ENCODE measurements around the gene OTULIN.

OTULIN gene

DNA sequence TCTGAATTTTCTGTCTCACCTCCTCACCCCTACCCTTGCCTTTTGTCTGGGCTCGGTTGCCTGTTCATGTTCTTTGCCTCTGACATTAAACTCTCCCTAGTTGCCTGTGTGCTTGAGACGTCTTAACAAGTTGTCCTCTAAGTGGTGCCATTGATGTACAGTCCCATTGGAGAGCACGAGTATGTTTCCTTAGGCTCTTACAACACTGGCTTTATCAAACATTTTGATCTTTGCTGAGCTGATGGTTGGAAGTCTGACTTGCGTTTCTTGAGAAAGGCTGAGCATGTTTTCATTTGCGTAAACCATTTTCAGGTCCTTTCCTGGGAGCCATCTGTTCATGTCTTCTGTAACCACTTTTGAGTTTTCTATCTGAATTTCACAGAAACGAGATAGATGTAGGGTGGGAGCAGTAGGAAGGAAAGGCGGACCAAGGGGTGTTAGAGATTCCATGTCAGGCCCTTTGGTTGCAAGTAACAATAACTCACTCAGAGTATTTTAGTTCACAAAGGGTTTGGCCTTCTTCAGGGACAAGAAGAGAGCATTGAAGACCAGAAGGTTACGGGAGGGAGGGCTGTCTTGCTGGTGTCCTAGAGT lies 35.4 kb downstream of the OTULIN start:
- peak; percentile 21 for DNase-seq

DNA sequence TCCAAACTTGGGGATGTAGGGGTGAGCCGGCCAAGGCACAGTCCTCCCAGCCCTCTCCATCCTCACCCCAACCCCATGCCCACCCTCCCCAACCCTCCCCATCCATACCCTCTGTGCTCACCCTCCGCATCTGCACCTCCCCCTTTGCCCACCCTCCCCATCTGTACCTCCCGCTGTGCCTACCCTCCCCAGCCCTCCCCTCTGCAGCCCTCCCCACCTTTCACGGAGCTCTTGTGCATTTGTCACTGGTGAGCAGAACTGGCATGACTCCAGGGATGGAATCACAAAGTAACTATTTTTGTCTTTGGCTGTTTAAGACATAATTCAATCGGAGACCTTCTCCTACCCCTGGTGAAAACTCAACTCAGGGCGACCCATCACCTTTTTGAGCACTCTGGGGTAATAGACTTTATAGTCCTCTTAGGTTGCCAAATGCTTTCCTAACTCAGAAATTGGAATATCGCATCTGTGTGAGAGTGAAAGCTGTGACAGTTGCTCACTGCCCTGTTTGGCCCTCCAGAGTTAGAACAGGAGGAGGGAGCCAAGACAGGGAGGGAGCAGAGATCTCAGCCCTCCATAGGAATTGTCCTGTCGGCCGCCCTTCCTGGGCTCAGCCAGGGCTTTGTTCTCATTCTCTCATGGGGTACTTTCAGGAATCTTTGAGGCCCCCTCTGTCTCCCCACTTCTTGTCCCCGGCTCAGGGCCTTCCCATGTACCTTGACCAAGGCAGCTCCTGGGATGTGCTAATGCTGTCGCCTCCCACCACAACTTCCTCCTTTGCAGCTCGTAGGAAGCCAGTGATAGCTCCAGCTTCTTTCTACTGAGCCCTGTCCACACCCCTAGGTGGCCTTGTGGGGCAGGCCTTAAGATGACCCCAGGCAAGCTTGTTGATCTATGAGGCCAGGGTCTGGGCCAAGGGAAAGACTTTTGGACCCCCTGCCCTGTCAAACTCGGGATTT lies 36.2 kb downstream of the OTULIN start:
- no peak for DNase-seq

DNA sequence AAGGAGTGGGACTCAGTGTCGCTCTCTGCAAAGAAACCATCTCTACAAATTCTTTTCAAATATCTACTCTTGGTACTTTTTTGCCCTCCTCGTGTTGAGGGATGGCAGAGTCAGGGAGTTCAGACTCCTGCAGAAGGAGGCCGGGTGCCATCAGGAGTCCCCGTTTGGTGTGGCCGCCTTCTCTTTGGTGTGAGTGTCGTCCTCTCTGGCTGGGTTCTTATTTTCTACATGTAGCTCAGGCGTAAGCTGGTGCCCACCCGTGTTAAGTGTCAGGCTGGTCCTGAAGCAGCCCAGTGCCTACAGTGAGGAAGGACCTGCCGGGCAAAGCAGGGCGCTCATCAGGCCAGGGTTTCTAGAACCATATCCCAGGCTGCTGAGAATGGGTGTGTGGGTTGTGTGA lies 37.0 kb downstream of the OTULIN start:
- DNase-seq, result no peak

DNA sequence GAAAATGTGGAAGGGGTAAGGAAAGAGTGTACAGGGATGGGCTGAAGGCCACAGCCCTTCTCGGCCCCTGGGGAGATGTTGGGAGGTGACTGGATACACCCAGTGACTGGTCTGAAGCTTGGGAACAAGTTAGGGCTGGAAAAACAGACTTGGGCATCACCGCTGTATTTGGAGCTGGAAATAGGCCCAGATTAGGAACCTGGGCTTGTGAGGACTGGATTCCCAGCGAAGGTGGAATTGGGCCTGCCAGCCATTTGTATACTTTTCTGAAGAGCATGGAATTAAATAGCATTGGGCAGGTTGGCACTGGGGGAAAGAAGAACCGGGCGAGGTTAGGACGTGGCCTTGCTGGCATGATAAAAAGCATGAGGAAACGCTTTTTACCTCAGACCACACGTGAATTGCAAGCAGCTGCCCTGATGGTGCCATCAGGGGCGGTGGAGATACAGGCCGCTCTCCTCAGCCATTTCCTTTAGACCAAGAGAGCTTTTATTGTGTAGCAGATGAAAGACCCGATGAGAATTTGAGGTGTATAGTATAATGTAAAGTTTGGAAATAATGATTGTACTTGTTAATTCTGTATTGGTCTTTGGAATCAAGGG lies 37.8 kb downstream of the OTULIN start:
- no peak for DNase-seq

DNA sequence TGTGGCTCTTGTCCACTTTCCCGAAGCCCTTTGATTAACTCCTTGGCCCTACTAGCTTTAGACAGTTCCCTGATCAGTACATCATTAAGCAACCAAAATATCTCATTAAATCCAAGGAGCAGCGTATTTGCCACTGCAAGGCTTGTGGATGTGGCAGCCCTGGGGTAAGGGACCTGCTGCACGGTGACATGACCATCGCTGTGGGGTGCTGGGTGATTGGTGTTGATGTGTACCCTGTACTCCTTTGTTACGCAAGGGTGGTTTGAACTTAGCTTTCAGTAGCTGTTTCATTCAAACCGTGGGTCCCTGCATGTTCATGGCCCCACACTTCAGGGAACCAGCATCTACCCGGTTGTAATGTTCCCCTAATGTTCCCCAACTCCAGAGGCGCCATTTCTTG lies 41.0 kb downstream of the OTULIN start:
- no peak for DNase-seq

DNA sequence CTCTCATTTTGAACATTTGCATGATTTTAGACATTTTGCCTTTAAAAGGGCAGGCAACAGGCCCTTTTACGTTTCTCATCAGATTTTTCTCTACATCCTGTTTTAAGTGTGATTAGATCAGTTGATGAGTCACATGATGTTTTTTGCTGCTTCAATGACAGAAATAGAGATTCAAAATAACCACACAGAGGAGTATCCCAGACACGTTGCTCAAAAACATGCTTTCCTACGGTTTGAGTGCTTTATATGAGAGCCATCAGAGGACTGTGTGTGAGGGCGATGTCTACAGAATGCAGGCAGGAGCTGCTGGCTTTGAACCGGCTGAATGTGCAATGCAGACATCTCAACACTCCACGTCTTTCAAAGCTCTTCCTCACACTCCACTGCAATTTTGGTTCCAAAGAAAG lies 42.1 kb downstream of the OTULIN start:
- peak; percentile 21 for DNase-seq

DNA sequence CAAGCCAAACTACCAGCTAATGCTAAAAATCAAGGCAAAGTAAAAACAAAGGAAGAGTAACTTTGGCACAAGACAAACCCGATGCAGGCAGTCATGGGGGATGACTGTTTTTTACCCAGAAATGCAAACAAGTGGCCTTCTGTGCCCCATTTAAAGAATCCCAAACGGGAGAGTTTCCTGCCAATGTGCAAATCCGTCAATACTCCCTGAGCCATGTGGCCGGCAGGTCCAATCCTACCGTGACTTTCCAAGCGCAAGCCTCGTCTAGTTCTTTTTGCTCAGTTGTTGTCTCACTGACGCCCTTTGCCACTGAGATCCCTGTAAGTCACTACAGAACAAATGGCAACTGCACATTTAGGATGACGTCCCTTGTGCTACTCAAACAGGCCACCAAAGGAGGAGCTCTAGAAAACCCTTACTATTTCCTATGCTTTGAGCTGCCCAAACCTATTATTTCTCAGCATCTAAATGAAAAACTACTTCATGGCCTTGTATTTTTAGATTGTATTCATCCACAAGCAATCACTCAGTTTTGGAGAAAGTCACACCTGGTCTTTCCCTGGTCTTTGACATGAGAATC lies 43.4 kb downstream of the OTULIN start:
- no peak for DNase-seq

DNA sequence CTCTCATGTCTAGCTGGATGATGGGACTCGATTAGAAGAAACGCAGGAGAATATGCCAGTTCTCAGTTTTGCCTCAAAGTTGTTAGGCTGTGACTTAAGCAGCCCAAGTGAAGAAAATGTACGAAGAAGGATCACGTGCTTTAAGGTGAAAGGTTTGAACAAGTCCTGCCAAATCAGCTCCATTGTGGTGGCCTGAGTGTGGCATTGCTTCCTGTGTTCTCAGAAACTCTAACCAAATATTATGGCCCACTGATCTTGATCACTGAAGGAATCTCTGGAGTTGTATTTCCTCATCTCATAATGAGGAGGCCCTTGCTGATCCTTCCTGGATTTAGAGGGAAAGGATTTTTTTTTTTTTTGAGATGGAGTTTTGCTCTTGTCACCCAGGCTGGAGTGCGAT lies 44.0 kb downstream of the OTULIN start:
- DNase-seq, result no peak

DNA sequence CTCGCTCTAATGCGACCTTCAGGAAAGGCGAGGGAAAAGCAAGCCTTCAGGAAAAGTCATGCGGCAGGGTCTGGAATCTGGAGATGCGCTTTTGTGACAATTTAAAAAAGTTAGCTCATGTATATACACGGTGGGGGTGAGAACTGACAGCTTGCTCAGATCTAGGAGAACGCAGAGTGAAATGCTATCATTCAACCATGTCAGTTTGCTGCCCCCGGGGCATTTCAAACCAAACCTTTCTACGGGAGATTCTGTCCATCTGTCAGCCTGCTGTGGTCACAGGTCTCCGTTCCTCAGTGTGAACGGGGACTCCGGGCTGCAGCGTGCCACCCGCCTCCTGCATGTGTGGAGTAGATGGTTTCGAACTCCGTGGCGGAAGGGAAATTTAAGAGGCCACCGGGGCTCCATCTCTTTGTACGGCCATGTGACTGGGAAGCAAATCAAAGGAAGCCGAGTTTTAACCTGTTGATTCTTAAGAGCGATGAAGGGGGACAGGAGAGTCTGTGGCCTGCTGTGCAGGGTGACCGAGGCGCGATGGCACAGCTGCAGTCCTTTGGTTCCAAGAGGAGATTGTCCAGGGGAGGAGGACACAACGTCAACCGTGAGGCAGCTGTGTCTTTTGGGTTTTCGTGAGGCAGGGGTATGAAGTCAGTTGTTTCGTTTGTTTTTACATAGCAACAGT lies 45.9 kb downstream of the OTULIN start:
- no peak for DNase-seq

DNA sequence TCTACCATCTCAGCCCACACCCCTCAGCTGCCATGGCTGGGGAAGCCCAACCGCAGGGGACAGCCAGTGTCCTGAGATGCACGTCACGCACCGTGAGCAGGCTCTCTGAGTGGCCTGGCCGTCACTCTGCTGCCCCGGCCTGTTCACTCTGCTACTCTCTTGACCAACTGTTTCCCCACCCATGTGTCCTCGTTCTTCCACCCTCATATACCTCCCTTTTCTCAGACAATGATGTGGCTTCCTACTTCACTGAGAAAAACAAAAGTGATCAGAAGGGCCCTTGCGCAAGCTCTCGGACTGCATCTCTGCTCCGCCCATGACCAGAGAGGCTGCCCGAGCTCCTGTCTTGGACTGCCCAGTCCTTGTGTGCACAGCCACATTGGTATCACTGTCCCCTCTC lies 47.6 kb downstream of the OTULIN start:
- no peak for DNase-seq

DNA sequence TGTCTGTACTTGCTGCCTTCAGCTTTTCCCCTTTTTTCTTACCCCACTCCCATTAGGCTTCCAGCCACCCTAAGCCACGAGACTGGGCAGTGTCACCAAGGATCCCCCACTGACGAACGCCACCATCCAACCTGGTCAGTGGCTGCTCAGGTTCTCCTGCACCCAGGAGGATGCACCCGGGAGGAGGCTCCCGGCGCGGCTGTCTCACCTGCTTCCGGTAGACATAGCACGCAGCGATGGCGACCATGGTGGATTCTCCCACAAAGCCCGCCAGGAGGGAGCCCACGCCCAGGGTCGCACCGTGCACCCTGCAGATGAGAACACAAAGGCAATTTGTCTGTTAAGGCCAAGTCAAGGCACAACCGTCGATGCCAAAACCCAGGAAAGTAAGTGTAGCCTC lies 48.1 kb downstream of the OTULIN start:
- no peak for DNase-seq

DNA sequence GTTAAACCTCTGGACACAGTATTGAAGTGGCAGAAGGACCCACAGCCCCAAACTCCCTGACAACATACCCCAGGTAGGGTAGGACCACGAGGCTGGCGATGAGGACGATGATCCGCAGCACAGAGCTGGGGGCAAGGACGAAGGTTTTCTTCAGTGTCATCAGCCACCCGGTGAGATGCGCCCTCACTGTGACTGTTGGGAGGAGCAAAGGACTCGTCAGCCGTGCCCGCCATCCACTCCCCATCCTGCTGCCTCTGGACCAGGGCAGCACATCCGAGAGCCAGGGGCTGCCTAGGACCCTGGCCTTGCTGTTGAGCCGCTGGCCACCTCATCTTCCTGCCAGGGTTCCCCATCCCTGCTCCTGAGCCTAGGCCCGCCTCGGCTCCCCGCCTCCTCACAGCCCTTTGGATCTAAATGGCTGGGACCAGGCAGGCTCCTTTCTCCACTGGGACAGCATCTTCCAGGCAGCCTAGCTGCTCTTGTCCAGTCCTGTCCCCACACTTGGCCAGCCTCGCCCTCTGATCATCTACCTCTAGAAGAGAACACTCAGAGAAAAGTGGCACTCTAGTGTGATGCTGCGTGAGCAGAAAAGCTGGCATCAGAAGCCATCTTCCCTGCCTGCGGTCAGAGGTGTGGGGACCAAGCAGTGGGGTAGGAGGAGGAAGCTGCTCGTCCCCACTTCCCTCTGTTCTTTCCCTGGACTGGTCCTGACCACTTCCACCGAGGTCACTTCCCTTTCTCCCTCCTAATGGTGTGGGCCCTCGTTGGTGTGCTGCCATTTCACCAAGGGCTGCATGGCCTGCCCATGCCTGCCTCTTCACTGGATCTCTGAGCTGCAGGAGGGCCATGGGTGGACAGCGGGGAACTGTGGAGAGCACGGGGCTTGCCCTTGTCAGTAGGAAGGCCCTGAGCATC lies 49.2 kb downstream of the OTULIN start:
- DNase-seq, result no peak

DNA sequence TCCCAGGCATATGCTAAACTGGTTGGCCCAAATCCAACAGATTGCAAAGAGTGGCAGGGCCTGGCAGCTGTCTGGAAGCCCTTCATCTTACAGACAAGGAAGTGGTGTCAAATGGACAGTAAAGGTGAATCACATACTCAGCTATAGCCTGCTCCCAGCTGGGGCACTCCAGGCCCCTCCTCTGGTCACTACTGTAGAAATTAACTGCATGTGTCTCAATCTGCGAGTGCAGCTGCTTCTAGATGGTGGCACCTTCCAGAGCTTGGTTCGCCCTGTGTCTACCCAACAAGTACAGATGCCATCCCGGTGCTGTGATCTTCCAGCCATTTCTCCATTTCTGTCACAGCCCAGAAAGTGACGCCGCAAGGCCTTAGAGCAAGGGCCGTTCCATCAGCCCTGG lies 50.2 kb downstream of the OTULIN start:
- no peak for DNase-seq

DNA sequence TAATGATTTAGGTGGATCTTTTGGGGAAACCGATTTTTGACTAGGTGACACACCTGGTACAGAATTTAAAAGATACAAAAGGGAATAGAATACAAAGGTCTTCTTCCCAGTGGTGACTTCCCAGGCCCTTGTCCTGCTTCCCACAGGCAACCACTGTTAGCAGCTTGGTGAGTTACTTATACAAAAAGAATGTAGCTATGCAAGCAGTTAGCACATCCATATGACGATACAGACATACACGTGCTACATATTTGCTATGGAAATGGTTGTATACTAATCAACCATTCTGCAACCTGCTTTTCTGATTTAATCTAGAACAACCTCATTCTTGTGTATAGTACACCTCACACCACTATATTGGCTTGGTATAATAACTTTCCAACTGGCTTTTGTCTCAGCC lies 51.0 kb downstream of the OTULIN start:
- DNase-seq, result no peak

DNA sequence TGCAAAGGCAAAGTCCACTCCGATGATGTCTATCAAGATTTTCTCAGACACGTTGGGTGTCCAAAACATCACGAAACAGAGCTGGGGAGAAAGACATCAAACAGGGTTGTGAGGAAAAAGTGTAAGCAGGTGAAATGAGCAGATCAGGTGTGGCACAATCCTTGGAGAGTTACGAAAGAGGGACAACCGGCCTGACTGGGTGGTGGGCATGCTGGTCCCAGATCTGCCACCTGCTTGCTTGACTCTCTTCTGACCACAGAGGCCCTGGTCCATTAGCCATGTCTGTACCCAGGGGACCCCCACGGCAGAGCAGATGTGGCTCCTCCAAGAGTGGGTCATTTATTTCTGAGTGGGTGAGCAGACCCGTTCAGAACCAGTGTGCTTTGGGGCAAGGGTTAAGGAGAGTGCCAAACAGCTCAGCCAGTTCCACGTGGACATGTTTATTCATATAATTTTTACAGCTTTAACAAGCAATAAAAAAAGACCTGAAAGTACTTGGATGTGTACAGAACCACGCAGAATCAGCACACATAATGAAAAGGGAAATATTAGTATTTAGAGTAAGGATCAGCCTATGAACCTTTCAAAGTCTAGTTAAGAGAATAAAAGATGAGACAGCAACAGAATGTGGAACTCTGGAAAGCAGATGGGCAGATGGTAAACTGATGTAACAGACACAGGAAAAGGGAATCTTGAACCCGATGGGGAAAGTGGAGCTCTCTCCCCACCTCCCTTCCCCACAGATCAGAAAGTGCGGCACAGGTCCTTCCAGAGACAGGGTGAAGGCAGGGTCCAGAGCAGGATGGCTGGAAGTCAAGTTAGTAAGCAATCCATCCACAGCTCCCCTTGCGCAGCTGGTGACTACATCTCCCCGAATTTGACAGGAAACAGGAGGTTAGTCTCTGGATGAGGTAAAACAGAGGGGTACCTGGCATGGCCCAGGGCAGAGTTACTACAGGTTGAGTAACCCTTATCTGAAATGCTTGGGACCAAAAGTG lies 52.5 kb downstream of the OTULIN start:
- DNase-seq, result no peak

DNA sequence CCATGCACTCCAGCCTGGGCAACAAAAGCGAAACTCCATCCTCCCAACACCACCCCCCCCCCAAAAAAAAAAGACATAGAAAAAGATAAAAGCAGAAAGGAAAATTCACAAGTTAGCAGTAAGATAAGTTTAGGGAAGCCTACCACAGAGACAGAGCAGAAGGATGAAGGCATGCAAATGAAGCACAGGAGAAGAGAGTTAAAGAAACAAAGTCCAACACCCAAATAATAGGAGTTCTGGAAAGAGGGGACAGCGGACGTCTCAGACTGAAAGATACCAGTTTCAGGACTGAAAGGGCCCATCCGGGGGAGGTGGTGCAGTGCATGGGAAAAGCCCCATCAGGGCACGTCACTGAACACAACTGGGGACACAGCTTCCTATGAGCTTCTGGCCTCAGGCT lies 54.3 kb downstream of the OTULIN start:
- DNase-seq, result no peak

DNA sequence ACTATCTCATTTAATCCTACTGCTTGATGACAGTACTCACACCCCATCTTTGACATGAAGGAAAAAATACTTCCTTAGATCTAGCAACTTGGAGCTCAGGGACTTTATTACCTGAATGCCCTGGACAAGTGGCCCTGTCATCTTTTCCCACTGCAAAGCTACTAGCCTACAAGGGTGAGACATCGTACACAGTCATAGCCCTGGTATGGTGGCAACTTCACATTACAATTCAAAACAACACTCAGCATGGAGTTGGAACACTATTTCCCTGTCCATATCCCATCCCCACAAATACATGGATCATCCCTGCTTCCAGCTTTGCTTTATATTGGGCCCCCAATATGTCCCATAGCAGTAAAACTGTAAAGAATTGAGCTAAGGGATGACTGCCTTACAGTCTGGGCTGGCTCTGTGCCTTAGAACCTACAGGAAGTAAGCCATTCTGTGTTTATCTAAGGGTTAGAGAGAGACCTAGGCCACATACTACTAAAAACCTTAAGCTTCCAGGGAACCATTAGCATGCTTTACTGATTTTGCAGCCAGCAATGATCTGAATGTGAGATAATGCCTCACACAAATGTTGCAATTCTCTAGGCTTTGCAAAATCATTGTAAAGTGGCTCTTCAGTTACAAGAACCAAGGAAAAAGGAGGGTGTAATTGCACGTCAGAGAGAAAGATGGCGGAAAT lies 55.9 kb downstream of the OTULIN start:
- no peak for DNase-seq

DNA sequence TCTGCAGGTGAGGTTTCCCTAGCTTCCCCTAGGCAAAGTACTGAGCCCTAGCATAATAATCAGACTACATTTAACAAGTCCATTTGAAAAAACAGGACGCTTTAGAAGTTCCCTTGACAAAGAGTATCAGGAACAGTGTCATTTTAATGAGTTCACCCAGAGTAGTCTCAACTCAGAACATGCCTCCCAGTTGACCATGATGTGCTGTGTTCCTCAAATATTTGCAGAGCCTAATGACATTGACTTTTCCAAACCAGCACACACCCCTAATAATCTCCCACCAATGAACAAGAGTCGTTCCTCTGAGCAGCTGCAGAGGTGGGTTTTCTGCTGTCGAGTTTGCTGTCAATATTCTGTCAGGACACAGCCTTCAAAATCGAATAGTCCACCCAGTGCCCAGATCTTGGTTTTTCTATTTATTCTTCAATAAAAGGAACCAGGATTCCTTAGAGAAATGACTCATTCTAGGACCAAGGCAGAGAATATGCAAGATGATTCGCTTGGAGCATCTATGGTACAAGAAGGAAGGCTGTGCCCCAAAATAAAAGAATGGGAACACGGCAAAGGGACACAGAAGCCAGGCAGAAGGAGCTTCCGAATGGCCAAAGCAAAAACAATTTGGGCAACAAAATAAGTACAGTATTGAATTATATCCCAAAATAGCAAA lies 57.6 kb downstream of the OTULIN start:
- DNase-seq, result no peak

DNA sequence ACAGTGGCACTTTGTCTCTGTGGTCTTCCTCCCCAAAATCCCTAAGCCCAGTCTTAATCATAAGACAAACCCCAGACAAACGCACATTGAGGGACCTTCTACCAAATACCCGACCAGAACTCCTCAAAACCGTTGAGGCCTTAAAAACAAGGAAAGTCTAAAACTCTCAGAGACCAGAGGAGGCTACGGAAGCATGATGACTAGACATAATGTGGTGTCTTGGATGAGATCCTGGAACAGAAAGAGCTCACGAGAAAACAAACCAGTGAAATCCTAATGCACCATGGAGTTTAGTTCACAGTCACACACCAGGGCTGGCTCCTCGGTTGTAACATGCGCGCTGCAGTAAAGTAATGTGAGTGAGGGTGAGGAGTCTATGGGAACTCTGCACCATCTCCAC lies 58.4 kb downstream of the OTULIN start:
- DNase-seq, result no peak

All from hematopoietic multipotent progenitor cell treated with erythropoietin and hydrocortisone succinate and interleukin-3 and kit ligand, for 8 days (in vitro differentiated cells).